ENCODE measurements around the gene SCN1A. TPM values are rescaled to one million over a fixed set of nuclear protein-coding genes. Genes with fewer than 3 reads are reported as not detected.

SCN1A gene
- total and polyA plus RNA-seq, 2 donors = 0.32 TPM; not detected in 1

DNA sequence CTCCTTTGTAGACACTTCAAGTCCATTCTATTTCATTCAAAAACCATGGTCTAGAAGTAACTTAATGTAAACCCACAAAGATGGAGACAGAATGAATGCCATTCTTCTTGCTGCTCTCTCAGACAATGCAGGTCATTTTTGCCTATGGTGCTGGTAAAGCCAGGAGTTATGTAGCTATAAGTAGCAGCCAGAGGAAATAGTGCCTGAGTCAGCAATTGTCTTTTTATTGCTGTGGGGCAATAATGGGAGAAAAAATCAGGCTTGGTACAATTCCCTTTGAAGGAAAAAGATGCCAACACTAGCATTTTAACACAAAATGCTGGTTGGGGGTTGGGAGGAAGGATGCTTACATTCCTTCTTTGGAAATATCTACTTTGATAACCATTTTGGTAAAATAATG lies 43.5 kb downstream of the SCN1A start:
- H3K4me1 ChIP-seq (ENCODE audit: insufficient read depth) = no peaks in the 10 kb centered on the region
- H3K27ac ChIP-seq (ENCODE audit: low read depth) = no peak overlapping the region
- no peaks in the 10 kb centered on the region for H3K36me3 ChIP-seq (ENCODE audit: insufficient read depth)
- H3K4me3 ChIP-seq (ENCODE audit: low read depth, low read length) = no peak overlapping the region
- no peak for DNase-seq (ENCODE audit: extremely low spot score)

DNA sequence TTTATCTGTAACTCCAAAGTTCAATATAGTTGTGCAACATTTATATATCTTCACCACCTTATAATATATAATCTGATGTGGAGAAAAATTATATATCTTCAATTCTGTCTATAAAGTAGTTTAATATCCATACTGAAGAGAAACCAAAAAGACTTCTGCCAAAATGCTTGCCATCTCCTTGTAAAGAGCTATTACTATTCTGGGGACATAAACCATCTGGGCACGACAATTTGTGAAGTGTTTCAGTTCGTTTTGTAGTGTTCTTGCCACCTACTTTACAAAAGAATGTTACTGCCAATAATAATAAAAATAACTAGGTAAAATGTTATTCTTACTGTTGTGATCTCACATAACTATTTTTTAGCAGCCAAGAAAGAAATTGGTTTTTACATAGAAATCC lies 45.1 kb downstream of the SCN1A start:
- WGBS = 34% methylated on average over 2 of the region's 2 CpGs
- Histone ChIP-seq H3K27ac (ENCODE audit: low read depth) (no peak overlapping the region), H3K4me1 (ENCODE audit: insufficient read depth) (no peaks in the 10 kb centered on the region), H3K4me3 (ENCODE audit: low read depth, low read length) (no peak overlapping the region), H3K36me3 (ENCODE audit: insufficient read depth) (no peaks in the 10 kb centered on the region)
- no peak for DNase-seq (ENCODE audit: extremely low spot score)

DNA sequence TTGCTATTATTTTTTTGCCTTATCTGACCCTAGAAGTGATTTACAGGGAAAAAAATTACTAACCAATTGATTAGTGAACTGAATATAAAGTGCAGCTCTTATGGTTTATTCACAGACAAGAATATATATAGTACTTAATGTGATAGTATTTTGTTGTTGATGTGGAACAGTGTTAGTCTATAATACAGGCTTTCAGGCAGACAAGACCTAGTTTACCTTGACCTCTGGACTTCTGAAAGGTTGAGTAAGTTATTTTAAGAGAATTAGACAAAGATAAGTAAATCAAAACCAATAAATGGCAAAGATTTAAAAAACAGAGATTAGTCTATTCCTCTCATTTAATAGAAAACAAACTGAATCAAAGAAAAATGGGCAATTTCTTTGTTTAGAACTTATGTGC lies 46.0 kb downstream of the SCN1A start:
- H3K4me3 ChIP-seq (ENCODE audit: low read depth, low read length) = no peak overlapping the region
- no peaks in the 10 kb centered on the region for H3K36me3 ChIP-seq (ENCODE audit: insufficient read depth)
- H3K27ac ChIP-seq (ENCODE audit: low read depth) = no peak overlapping the region
- H3K4me1 ChIP-seq (ENCODE audit: insufficient read depth) = no peaks in the 10 kb centered on the region
- no peak for DNase-seq (ENCODE audit: extremely low spot score)

DNA sequence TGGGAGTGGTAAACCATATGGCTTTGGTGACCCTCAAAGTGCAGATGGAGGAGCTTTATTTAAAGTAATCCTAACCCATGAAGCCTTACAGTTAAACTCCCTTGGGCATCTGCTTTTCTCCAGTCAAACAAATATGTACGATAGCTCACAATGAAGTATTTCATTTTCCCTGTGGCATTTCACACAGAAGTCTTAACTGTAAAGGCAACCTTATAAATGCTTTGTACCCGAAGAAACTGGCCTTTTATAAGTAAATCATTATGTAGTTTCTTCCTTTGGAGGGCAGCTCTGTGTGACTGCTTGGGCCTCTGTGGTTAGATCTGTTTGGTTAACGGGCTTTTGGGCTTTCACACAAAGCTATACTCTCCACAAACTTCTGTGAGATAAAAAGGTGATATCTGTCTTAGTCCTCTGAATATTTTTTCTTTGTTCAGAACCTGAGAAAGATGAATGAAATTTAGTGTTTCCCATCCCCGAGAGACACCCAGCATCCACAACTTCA lies 46.6 kb downstream of the SCN1A start:
- no peak overlapping the region for H3K27ac ChIP-seq (ENCODE audit: low read depth)
- no peak overlapping the region for H3K4me3 ChIP-seq (ENCODE audit: low read depth, low read length)
- 38% methylated on average over 4 of the region's 4 CpGs for WGBS
- no peaks in the 10 kb centered on the region for H3K36me3 ChIP-seq (ENCODE audit: insufficient read depth)
- DNase-seq (ENCODE audit: extremely low spot score) = no peak
- no peaks in the 10 kb centered on the region for H3K4me1 ChIP-seq (ENCODE audit: insufficient read depth)

DNA sequence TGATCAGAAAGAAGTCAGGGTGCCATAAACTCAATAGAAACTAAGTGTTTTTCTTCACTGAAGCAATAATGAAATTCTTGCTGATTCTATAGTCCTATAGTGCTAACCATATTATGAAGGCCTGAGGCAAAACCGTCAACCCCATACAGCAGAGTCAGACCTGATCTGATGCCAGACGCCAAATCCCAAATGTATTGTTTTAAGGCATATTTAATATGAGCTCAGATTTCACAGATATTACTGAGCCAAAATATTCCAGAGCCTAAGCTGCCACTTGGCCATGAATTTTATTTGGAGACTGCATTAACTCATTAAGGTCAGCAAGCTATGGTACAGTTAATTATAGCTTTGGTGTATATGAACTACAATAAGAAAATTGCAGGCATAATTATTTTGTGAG lies 53.4 kb downstream of the SCN1A start:
- no peaks in the 10 kb centered on the region for H3K4me1 ChIP-seq (ENCODE audit: insufficient read depth)
- H3K27ac ChIP-seq (ENCODE audit: low read depth) = no peak overlapping the region
- WGBS = 61% methylated on average over 2 of the region's 2 CpGs
- H3K4me3 ChIP-seq (ENCODE audit: low read depth, low read length) = no peak overlapping the region
- H3K36me3 ChIP-seq (ENCODE audit: insufficient read depth) = no peaks in the 10 kb centered on the region
- no peak for DNase-seq (ENCODE audit: extremely low spot score)

DNA sequence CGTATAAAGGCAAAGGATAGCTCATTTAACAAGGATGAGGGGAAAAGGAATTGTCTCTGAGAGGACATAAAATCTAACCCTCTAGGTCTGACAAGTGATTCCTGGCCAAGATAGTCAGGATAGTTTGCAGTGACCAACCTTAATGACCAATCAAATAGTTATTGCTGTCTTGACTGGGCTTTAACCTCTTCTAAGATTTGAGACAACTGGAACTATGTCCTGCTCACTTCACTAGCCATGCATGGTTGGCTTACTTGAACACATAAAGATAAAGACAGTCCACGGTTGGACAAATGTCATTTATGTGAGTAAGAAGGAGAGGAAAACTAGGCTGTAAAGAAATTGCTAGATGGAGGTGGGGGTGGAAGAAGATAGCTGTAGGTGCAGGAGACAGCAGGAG lies 53.8 kb downstream of the SCN1A start:
- no peak for DNase-seq (ENCODE audit: extremely low spot score)
- no peak overlapping the region for H3K27ac ChIP-seq (ENCODE audit: low read depth)
- WGBS = 44% methylated on average over 2 of the region's 2 CpGs

DNA sequence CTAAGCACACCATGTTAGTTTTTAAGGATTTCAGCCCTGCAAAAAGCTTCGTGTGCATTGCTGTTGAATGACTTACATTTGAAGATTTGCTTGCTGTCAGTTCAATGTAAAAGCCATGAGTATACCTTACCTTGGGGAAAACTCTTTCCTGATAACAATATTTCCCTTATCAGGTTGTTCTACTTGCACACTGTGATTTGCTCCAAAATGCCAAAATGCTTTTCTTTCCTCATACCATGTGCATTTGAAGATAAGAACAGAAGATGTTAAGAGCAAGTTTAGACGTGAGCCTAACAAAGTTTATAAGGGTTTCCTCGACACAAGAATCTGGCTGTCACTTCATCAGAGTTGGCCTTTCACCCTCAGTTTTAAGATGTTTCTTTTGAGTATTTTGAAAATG lies 57.6 kb downstream of the SCN1A start:
- no peak for DNase-seq (ENCODE audit: extremely low spot score)
- Histone ChIP-seq H3K4me3 (ENCODE audit: low read depth, low read length) (no peak overlapping the region), H3K4me1 (ENCODE audit: insufficient read depth) (no peaks in the 10 kb centered on the region), H3K27ac (ENCODE audit: low read depth) (no peak overlapping the region), H3K36me3 (ENCODE audit: insufficient read depth) (no peaks in the 10 kb centered on the region)
- 26% methylated on average over 3 of the region's 3 CpGs for WGBS

More for the DNA sequence above, 53.8 kb downstream of the SCN1A start:
- Histone ChIP-seq H3K4me3 (ENCODE audit: low read depth, low read length) (no peak overlapping the region), H3K4me1 (ENCODE audit: insufficient read depth) (no peaks in the 10 kb centered on the region), H3K36me3 (ENCODE audit: insufficient read depth) (no peaks in the 10 kb centered on the region)

DNA sequence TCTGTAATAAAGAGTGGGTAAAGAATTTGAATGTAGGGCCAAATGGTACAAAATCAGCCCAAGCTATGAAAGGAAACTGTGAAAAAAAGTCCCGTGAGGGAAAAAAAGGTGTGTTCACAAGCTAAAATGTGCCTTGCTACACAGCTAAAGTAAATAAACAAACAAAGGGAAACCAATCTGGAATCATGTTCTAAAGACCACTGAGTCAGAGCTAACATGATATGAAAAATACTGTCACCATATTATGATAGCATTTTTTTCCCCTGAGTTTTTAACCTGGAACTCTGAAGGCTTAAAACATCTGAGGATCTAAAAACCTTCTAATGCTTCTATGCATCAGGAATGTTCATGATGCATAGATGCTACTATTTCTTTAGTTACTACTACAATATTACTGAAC lies 58.8 kb downstream of the SCN1A start:
- H3K36me3 ChIP-seq (ENCODE audit: insufficient read depth) = no peaks in the 10 kb centered on the region
- H3K4me1 ChIP-seq (ENCODE audit: insufficient read depth) = no peaks in the 10 kb centered on the region
- 58% methylated on average over 1 of the region's 1 CpG for WGBS
- DNase-seq (ENCODE audit: extremely low spot score) = no peak
- no peak overlapping the region for H3K4me3 ChIP-seq (ENCODE audit: low read depth, low read length)
- no peak overlapping the region for H3K27ac ChIP-seq (ENCODE audit: low read depth)

DNA sequence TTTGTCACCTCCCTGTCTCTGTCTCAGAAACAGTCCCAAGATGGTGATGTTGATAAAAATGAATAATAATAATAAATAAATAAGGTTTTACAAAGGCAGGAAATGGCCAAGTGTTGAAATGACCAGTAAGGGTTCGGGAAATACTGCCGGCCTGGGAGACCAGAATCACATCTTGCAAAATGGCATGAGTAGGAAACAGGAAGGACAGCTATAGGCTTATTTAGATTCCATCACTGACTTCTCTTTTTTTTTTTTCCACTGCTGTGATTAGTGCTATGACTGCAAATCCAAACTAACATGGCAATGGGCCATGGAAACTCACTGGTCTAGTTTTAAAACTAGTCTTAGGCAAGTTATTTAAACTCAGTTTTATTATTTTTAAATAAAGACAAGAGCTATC lies 60.6 kb downstream of the SCN1A start:
- no peak for DNase-seq (ENCODE audit: extremely low spot score)
- H3K4me3 ChIP-seq (ENCODE audit: low read depth, low read length) = no peak overlapping the region
- H3K27ac ChIP-seq (ENCODE audit: low read depth) = no peak overlapping the region
- no peaks in the 10 kb centered on the region for H3K4me1 ChIP-seq (ENCODE audit: insufficient read depth)
- WGBS = 73% methylated on average over 2 of the region's 2 CpGs
- H3K36me3 ChIP-seq (ENCODE audit: insufficient read depth) = no peaks in the 10 kb centered on the region

DNA sequence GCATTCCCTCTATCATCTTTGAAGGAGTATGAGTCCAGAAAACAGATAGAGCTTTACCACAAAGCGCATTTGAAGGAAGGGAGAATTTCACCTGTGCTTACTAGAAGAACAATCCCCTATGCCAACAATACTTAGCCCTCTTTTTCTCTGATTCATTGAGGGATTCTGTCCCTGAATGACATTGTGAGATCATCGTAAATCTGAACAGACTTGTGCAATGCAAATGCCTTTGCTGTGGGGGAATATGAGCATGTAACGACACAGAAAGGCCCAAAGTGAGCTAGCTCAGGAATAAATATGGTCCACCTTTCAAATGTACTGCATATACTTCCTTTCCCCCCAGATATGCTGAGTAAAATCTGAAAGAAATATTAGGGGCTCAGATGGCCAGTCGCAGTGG lies 67.6 kb downstream of the SCN1A start:
- no peak overlapping the region for H3K27ac ChIP-seq (ENCODE audit: low read depth)
- H3K4me1 ChIP-seq (ENCODE audit: insufficient read depth) = no peaks in the 10 kb centered on the region
- H3K4me3 ChIP-seq (ENCODE audit: low read depth, low read length) = no peak overlapping the region
- DNase-seq (ENCODE audit: extremely low spot score) = no peak
- 80% methylated on average over 4 of the region's 4 CpGs for whole genome bisulfite sequencing
- no peaks in the 10 kb centered on the region for H3K36me3 ChIP-seq (ENCODE audit: insufficient read depth)

DNA sequence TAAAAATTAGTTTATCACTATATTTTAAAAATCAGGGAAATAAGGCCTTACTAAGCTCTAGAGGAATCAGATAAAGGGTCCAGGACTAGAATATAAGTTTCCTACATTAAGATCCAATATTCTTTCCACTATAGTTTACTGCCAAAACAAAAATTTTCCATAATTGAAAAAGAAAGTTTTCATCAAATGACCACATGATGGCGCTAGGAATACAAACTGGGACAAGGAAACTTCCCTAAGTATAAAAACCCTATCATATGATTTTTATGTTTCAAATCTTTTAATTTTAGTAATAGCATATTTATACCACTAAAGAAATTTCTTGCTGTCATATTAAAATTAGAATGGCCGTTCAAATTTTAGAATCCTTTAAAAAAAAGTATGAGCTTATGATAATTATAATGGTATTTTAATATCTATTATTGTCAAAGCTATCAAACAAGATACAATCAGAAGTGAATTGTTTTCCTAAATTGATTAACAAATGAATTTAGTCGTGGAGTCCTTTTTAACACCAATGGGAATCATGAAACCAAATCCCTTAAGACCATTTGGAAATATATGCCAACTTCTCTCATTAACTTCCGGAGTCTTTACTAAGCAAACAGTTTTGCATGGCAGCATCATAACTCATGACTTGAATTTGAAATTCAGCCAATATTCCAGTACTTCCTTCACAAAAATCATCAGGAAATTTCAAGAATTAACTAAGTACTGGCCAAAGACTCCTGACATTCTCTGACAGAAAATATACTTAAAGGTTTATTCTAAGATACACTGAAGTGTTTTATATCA lies 70.3 kb downstream of the SCN1A start:
- Histone ChIP-seq H3K36me3 (ENCODE audit: insufficient read depth) (no peaks in the 10 kb centered on the region), H3K4me3 (ENCODE audit: low read depth, low read length) (no peak overlapping the region), H3K27ac (ENCODE audit: low read depth) (no peak overlapping the region), H3K4me1 (ENCODE audit: insufficient read depth) (no peaks in the 10 kb centered on the region)
- no peak for DNase-seq (ENCODE audit: extremely low spot score)
- 9% methylated on average over 4 of the region's 4 CpGs for WGBS

DNA sequence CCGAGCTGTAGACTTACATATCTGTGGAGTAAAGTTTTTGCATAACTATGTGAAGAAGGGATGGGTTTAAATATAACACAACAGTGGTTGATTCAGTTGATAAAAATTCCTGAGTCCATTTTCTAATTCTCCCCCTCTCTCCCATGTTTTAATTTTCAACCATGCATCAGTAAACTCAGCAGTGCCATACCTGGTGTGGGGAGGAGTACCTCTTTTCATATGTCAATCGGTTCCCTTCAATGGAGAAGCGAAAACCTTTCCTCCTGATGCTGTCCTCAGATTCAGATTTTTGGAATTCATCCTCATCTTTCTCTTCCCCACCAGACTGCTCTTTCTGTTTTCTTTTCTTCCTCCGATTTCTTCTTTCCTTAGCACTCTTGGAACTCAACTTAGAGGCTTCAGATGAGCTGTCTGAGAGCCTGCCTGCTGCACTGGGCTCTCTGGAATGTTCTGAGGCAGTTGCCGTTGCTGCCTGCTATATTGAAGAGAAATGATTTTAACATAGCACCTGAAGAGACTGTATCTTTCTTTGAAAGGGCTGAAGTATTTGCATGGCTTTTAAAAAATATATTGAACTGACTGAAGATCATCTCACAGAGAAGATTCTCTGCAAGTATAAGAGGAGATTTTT lies 82.9 kb downstream of the SCN1A start:
- 77% methylated on average over 5 of the region's 5 CpGs for WGBS
- Histone ChIP-seq H3K4me3 (ENCODE audit: low read depth, low read length) (no peak overlapping the region), H3K27ac (ENCODE audit: low read depth) (no peak overlapping the region), H3K4me1 (ENCODE audit: insufficient read depth) (no peaks in the 10 kb centered on the region), H3K36me3 (ENCODE audit: insufficient read depth) (no peaks in the 10 kb centered on the region)
- no peak for DNase-seq (ENCODE audit: extremely low spot score)

DNA sequence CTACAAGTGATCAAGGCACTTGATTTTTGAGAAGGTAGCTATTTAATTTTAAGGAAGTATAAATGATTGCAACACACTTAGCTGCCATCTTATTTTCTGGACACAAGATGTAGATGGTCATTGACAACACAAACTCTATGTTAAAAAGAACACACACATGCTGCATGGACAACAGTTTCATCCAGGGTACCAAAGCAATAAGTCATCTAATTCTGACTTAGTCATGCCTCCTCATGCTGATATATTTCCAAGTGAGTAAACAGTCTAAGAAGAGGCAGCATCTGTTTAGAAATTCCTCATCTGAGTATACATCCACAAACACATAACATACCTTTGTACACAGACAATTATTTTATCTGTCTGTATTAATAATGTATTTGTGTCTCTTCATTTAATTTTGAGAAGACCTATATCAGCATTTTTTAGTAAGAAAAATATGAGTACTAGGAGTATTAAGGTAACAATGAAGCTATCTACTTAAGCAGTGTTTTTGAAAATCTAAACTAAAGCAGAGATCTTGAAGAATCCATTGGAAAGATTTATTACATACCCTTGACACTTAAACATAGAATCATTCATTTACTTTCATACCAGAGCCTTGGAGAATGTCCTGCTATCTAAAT lies 84.9 kb downstream of the SCN1A start:
- Histone ChIP-seq H3K27ac (ENCODE audit: low read depth) (no peak overlapping the region), H3K4me3 (ENCODE audit: low read depth, low read length) (no peak overlapping the region), H3K36me3 (ENCODE audit: insufficient read depth) (no peaks in the 10 kb centered on the region), H3K4me1 (ENCODE audit: insufficient read depth) (no peaks in the 10 kb centered on the region)
- no peak for DNase-seq (ENCODE audit: extremely low spot score)

DNA sequence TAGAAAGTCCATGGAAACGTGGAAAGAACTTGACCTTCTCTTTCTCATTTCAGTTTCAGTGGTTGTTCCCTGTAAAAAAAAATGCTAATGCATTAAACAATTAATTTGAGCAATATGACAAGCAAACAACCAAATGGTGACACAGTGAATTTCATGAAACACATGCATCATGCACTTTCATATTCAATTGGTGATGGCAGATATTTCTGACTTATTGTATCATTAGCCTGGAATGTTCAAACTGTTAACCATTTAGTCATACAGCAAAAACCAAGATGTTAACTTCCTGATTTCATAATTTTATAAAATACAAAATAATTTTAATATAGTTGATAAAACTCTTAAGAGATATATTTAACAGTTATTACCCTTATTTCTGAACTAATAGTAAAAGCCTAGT lies 85.5 kb downstream of the SCN1A start:
- no peak for DNase-seq (ENCODE audit: extremely low spot score)

More for the DNA sequence above, 85.5 kb downstream of the SCN1A start:
- WGBS = 56% methylated on average over 1 of the region's 1 CpG
- no peak overlapping the region for H3K4me3 ChIP-seq (ENCODE audit: low read depth, low read length)
- H3K36me3 ChIP-seq (ENCODE audit: insufficient read depth) = no peaks in the 10 kb centered on the region
- no peaks in the 10 kb centered on the region for H3K4me1 ChIP-seq (ENCODE audit: insufficient read depth)
- no peak overlapping the region for H3K27ac ChIP-seq (ENCODE audit: low read depth)

All from urinary bladder (tissue), 4 donors.